Measurements from ENCODE around the gene CDH23.

CDH23 gene

DNA sequence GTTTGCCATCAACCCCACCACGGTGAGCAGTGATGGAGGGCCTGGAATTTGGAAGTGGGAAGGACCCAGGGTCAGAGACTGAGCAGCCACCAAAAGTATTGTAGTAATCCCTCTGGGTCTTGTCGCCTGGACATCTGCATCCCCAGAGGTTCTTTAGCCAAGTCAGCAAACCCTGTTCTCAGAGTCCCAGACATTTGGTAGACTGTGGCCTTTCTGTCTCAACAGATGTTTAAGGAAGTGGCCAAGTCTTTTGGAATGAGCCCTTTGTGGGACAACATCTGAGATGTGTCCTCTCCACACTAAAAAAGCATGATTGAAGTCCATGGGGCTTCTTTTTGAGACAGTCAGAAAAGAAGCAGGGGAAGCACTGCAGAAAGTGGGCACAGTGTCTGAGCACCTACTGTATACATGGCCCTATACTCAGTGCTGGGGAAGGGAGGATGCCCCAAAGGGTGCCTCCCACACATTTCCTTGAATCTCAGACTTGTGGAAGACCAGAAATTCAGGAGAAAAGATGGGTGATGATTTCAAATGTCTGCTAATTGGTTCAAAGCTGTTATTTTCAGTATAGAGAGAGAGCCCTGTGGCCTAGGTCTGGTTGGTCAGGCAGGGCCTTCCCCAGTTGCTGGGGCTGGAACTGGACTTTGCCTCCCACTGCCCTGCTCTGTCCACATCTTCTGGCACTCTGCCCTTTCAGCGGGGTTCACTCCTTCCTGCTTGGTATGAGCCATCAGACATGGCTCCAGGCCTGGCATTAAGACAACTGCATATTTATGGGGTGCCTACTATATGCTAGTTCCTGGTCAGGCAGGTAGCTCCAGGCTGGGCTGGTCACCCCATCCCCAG, 403.1 kb downstream of the CDH23 start:
- TF ChIP-seq, protein P1, sequence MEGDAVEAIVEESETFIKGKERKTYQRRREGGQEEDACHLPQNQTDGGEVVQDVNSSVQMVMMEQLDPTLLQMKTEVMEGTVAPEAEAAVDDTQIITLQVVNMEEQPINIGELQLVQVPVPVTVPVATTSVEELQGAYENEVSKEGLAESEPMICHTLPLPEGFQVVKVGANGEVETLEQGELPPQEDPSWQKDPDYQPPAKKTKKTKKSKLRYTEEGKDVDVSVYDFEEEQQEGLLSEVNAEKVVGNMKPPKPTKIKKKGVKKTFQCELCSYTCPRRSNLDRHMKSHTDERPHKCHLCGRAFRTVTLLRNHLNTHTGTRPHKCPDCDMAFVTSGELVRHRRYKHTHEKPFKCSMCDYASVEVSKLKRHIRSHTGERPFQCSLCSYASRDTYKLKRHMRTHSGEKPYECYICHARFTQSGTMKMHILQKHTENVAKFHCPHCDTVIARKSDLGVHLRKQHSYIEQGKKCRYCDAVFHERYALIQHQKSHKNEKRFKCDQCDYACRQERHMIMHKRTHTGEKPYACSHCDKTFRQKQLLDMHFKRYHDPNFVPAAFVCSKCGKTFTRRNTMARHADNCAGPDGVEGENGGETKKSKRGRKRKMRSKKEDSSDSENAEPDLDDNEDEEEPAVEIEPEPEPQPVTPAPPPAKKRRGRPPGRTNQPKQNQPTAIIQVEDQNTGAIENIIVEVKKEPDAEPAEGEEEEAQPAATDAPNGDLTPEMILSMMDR (IDR thresholded peaks at IDR 0.05; ENCODE audit: borderline replicate concordance, insufficient read depth, low read depth, low read length) = no peak

DNA sequence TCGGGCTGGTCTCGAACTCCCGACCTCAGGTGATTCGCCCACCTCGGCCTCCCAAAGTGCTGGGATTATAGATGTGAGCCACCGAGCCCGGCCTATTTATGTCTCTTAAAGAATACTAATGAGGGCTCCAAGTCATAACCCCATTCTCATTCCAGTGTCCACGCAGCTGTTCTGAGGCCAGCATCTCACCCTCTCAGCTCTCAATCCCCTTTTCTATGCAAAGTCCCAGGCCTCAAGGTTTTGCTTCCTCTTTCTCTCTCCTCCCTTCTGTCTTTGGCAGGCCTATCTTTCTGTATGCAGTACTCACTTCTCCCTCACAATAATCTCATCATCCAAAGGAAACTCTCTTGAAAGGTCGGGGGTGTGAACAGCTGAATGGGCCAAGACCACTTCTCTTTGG, 404.6 kb downstream of the CDH23 start:
- TF ChIP-seq, protein P1 (IDR thresholded peaks at IDR 0.05; ENCODE audit: borderline replicate concordance, insufficient read depth, low read depth, low read length) = no peak
- no peak overlapping the region for H3K4me3 ChIP-seq (ENCODE audit: low read depth, low read length)

More for the DNA sequence above, 403.1 kb downstream of the CDH23 start:
- H3K4me3 ChIP-seq (ENCODE audit: low read depth, low read length) = no peak overlapping the region

DNA sequence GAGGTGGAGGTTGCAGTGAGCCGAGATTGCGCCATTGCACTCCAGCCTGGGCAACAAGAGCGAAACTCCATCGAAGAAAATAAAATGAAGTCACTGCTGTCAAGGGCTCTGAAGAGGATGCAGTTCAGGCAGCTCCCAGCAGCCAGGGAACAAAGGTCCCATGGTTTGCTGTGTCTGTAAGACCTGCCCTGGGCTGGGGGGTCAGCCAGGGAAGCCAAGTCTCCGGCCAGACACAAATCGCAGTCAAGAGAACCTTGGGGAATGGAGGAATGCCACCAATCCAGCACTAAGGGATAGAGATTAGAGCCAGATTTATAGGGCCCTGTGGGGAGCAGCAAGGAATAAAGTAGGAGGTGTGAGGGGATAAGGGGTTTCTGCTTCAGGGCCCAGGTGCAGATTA, 405.5 kb downstream of the CDH23 start:
- no peak overlapping the region for H3K4me3 ChIP-seq (ENCODE audit: low read depth, low read length)
- TF ChIP-seq, protein P1 (IDR thresholded peaks at IDR 0.05; ENCODE audit: borderline replicate concordance, insufficient read depth, low read depth, low read length) = no peak

DNA sequence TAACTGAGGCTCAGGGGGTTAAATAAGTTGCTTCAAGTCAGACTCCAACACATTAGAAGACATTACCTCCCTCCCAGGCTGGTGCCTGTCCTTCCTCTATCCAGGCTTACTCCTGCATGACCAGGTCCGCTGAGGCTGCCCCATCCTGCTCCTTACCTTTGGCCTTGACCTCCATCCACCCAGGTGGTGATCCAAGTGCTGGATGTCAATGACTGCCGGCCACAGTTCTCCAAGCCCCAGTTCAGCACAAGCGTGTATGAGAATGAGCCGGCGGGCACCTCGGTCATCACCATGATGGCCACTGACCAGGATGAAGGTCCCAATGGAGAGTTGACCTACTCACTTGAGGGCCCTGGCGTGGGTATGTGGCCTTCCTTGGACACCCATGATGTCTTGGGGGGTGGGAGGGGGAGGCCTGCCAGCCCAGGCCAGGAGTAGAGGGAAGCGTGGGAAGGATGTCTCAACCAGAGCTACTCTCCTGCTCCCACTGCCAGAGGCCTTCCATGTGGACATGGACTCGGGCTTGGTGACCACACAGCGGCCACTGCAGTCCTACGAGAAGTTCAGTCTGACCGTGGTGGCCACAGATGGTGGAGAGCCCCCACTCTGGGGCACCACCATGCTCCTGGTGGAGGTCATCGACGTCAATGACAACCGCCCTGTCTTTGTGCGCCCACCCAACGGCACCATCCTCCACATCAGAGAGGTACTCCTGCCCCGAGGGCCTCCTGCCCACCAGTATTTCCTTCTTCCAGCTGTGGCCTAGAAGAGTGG, 406.2 kb downstream of the CDH23 start:
- TF ChIP-seq, protein P1 (IDR thresholded peaks at IDR 0.05; ENCODE audit: borderline replicate concordance, insufficient read depth, low read depth, low read length) = no peak
- no peak overlapping the region for H3K4me3 ChIP-seq (ENCODE audit: low read depth, low read length)

DNA sequence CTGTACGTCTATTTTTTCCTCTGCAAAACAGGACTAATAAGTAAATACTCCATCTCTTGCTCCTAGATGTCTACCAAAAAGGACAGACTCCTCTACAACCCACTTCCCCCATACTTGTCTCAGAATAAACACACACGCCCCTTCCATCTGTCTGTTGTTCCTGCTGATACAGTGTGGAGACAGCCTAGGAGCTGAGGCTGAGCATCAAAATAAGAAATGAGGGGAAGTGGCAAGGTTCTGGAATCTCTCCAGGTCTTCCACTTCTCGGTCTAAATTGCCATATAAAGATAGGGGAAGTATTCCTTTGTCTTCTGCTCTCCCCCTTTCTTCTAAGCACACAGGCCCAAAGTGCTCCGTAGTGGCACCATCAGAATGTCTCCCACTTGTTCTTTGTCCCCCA, 407.4 kb downstream of the CDH23 start:
- H3K4me3 ChIP-seq (ENCODE audit: low read depth, low read length) = no peak overlapping the region

DNA sequence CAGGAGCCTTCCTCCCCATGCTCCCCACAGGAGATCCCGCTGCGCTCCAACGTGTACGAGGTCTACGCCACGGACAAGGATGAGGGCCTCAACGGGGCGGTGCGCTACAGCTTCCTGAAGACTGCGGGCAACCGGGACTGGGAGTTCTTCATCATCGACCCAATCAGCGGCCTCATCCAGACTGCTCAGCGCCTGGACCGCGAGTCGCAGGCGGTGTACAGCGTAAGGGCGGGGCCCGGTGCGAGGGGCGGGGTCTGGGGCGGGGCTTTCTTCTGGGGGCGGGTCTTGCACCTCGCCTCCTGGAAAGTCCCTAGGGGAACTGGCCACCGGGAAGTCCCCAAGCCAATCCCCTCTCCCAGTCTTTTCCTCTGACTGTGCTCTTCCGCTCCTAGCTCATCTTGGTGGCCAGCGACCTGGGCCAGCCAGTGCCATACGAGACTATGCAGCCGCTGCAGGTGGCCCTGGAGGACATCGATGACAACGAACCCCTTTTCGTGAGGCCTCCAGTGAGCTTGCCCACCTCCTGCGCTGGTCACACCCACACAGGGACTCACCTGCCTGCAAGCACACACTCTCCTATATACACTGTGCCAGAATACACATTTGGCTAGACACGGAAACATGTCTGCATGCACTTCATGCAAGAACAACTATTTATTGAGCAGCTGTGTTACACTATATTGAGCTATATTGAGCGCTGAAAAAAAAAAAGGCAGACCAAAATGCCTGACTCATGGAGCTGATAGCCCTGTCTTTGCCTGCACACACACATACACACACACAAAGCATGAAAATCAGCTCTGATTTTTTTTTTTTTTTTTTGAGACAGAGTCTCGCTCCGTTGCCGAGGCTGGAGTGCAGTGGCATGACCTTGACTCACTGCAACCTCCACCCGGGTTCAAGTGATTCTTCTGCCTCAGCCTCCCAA, 409.3 kb downstream of the CDH23 start:
- H3K4me3 ChIP-seq (ENCODE audit: low read depth, low read length) = no peak overlapping the region
- TF ChIP-seq, protein P1 (IDR thresholded peaks at IDR 0.05; ENCODE audit: borderline replicate concordance, insufficient read depth, low read depth, low read length) = no peak

More for the DNA sequence above, 407.4 kb downstream of the CDH23 start:
- TF ChIP-seq, protein P1 (IDR thresholded peaks at IDR 0.05; ENCODE audit: borderline replicate concordance, insufficient read depth, low read depth, low read length) = no peak

Data from GM12875 (cell line).